ENCODE results near the gene TPCN1.

TPCN1 gene

DNA sequence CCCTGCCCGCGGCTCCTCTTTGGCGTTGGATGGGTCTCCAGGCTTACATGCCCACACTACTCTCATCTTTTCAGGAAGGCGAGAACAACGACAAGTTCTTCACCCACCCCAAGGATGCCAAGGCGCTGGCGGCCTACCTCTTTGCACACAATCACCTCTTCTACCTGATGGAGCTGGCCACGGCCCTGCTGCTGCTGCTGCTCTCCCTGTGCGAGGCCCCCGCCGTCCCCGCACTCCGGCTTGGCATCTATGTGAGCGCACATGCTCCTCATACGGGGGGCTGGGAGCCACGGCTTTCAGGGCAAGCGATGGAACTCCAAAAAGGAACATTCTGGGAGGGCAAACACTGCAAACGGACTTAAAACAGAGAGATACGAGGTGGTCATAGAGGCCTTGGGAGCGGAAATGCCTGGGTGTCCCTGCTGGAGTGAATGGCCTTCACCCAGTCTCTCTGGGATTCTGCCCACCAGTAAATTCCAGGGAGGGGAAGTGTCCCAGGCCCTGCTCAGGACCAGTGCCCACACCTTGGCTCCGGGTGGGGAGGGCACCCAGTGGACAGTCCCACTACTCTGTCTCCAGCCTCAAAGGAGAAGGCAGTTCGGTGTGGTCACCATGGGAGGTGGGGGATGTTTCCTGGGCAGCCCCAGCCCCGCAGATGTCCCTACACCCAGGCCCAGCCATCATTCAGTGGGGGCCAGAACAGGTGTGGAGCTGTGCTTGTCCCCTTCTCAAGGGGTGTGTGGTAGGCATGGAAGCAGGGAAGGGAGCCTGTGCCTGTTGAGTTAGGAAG lies 45.0 kb downstream of the TPCN1 start:
- no peak for DNase-seq

DNA sequence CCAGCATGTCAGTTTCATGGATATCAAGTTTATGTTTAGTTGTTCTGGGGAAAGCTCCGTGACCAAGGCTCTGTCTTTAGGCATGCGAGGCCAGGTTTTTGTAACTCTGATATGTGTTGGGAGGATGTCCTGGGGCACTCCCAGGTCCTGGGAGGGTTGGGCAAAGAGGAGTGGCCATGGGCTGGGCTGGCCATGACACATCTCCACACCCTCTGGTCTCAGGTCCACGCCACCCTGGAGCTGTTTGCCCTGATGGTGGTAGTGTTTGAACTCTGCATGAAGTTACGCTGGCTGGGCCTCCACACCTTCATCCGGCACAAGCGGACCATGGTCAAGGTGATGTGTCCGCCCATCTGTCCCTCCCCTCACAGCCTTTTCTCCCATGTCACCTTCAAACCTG lies 46.4 kb downstream of the TPCN1 start:
- no peak for DNase-seq

DNA sequence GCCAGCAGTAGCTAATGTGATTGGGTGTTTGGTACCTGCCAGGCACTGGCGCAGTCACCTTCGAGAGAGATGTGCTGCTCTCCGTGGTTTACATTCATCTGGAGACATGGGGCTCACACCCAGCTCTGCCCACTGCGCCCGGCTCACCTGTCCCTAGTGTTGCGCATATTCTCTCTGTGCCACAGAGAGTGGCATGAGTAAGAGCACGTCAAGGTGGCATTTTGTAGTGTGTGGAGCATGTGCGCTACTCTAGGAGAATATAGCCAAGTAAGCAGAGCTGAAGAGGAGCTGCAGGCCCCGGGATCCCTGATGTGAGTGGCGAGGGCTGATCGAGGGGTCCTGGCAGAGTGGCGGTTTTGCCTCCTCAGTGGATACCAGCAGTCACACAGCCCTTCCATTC lies 46.9 kb downstream of the TPCN1 start:
- no peak for DNase-seq

DNA sequence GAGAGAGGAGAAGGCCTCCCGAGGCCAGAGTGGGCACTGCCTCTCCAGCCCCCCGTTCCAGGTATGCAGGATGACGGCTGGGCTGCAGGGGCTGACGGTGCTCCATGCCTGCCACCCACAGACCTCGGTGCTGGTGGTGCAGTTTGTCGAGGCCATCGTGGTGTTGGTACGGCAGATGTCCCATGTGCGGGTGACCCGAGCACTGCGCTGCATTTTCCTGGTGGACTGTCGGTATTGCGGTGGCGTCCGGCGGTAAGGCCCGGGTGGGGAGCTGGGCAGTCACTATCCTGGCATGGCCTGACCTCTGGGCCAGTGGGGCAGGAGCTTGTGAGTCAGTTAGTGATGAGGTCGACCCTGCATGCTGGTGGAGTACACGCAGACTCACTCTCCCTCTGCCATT lies 47.4 kb downstream of the TPCN1 start:
- DNase-seq = no peak

- DNase-seq = no peak
These were observed 48.1 kb downstream of the TPCN1 start for GRCh38 chr12:113269257-113269943.

- DNase-seq = no peak
These were observed 49.4 kb downstream of the TPCN1 start for GRCh38 chr12:113270709-113271009.

DNA sequence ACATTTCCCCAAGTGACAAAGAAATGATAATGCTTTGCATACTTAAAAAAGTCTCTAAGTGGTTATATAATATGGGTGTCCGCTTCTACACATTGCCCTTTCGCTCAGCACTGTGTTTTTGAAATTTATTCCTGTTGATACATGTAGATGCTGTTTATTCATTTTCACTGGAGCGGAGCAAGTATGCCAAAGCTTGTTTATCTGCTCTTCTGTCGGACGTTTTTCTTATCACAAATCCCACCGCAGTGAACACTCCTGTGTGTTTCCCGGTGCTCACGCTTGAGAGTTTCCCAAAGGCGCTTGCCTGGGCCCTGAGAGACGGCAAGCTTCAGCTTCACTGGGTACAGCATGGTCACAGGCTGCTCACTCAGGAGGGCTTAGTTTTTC lies 50.2 kb downstream of the TPCN1 start:
- DNase-seq = no peak

DNA sequence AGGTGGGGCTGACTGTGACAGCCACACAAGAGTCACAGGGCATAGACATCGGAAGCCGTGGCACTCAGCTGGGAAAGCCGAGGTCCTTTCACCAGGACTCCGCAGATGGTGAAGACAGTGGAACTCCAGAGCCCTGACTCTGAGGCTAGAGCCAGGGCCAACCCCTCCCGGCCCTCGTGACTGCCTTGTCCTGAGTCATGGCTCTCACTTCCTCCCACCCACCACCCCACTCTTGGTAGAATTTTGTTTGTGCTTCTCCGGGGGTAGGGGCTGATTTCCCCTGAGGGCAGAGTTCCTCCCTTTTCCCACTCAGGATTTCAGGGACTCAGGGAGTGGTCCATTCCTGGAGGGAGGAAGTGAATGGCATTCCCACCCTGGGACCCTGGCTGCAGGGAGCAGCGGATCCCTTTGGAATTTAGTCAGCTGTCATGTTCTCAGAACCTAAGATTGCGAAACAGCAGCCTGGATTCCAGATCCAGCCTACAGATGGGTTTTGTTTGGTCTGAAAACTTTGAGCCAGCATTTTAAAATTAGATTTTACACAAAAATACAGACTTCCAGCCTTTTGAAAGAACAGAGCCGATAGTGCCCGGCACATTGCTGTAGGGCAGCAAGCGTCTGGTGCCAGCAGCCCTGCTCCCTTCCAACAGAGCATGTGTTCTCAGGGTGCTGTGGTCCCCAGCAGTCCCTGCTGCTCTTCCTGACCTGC lies 50.7 kb downstream of the TPCN1 start:
- DNase-seq = no peak

GRCh38 chr12:113273053-113273725 lies 51.9 kb downstream of the TPCN1 start:
- DNase-seq = no peak

DNA sequence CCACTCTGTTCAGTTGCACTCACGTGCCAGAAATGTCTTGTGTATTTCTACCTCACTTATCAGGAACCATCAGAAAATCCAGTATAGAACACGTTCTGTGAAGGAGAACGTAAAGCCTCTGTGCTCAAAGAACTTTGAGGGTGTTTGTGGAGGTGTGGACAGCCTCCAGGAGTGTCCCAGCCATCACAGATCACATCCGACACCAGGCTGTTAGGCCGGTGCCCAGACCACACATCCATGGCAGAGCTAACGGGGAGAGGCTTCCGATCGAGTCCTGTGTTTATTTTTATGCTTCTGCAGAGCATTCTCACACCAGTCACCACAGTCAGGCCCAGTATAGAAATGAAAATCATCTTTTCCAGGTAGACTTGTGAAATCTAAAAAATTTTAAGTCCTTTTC lies 53.6 kb downstream of the TPCN1 start:
- DNase-seq = no peak

GRCh38 chr12:113276306-113276705 lies 55.0 kb downstream of the TPCN1 start:
- no peak for DNase-seq

- DNase-seq = no peak
These were observed 55.8 kb downstream of the TPCN1 start for GRCh38 chr12:113276946-113277500.

- no peak for DNase-seq
These were observed 56.2 kb downstream of the TPCN1 start for GRCh38 chr12:113277511-113277910.

- DNase-seq = no peak
These were observed 56.9 kb downstream of the TPCN1 start for GRCh38 chr12:113278141-113278540.

- no peak for DNase-seq
These were observed 57.4 kb downstream of the TPCN1 start for GRCh38 chr12:113278633-113279032.

GRCh38 chr12:113284751-113285150 lies 63.5 kb downstream of the TPCN1 start:
- no peak for DNase-seq

GRCh38 chr12:113285679-113286610 lies 64.7 kb downstream of the TPCN1 start:
- DNase-seq = no peak

DNA sequence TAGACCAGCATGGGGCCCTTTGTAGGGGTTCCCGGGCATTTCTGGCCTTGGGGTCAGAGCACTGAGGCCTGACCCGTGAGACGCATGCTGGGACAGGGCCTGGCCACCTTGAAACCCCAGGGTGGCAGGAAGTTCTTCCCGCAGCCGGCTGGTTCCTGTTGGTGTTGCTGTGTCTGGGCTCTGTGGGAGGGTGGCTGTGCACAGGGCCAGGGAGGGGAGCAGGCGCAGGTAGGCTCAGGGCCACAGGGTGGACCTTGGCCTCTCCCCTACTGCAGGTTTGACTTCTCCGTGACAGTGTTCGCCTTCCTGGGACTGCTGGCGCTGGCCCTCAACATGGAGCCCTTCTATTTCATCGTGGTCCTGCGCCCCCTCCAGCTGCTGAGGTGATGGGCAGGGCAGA lies 65.4 kb downstream of the TPCN1 start:
- DNase-seq = no peak

DNA sequence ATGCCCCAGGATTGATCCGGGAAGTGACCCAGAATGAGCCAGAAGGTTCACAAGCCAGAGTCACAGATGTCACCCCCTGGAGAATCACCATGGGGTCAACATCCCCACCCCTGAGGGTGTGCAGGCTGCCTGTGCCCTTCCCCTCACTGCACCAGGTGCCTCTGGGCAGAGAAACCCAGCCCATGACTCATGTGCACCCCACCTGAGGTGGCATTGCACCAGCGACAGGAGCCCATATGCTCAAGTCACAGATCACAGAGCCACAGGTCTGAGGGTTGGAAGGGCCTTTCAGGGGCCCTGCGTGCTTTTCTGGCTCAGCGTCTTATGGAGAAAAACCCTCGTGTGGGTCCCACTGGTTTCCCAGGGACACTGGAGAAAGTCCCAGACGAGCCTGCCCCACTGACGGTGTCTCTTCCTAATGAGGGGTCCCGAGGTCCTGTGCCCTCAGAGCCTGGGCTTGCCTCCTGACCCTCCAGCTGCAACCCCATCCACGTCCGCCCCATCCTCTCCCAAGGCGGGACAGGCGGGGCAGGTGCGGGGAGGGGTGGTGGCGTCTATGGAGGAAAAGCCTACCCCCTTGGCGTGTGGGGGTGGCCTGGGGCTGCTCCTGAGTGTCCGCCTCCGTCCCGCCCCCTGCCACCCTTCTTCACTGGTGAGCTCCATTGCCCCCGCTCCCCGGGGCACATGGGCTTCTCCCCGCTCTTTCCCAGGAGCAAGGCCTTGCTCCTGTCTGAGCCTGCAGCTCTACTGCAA lies 66.1 kb downstream of the TPCN1 start:
- no peak for DNase-seq

DNA sequence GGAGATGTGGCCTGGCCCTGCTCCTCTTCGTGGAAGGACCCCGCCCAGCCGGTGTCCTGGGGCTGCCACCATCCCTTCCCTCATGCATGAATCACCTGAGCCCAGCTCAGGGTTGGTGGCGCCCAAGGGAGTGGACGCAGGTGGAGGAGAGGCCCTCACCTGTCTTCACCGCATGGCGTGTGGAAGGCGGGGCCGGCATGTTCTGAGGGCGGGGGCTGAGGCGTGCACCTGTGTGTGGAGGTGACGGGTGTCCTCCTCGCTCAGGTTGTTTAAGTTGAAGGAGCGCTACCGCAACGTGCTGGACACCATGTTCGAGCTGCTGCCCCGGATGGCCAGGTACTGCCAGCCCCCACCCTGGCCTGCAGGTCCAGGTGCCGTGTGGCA lies 66.6 kb downstream of the TPCN1 start:
- DNase-seq = no peak

DNA sequence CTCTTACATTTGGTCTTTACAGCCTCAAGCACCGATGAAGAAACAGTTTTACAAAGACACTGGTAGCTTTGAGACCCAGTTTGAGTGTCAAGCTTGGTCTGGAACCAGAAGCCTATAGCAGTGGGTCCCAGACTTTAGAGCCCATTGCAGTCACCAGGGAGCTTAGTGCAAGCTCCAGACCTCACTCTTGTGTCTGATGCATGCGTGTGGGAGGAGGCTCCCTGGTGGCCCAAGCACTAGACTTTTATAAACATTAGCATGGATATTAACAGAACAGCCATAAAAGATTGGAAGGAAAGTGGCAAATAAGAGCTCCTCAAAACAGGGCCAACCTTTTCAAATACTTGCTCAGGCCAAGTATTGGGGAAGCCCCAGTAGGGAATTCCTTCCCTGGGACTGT lies 68.1 kb downstream of the TPCN1 start:
- no peak for DNase-seq
